22Rv1 (cell line): Measurements from ENCODE around the gene CCT8.

Experiments
- H3K27ac ChIP-seq: fragments of 450-650 bp; 2 replicates; pipeline ENCODE4 v1.5.1; 2017
- ZFX ChIP-seq: fragments of 450-650 bp; IDR thresholded peaks from 2 replicates; pipeline ENCODE4 v1.6.1; 2017; ENCODE audit warnings: antibody characterized with exemption, borderline replicate concordance
- TF ChIP-seq, protein P1 (sequence below): fragments of 450-650 bp; IDR thresholded peaks from 2 replicates; pipeline ENCODE4 v1.5.1; 2017; ENCODE audit warnings: mild to moderate bottlenecking

Gene CCT8

DNA sequence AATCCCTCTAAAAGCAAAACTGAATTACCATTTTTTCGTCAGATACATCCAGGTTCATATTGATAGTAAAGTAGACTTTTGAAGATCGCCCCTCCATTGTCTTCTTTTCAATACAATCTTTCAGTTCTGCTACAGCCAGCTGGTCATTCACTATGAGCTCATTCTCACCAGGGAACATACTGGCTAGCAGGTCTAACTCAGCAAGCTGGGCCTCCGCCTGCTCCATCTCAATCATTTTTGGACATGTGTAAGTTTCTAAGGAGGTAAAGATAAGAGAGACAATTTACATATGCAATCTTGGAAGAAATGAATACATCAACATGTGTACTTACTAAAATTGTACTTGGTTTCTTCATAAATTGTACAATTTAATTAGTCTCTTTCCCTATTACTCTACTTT lies 65.1 kb downstream of the CCT8 start:
- no peak overlapping the region for H3K27ac ChIP-seq
- no peak for TF ChIP-seq ZFX
- TF ChIP-seq, protein P1, sequence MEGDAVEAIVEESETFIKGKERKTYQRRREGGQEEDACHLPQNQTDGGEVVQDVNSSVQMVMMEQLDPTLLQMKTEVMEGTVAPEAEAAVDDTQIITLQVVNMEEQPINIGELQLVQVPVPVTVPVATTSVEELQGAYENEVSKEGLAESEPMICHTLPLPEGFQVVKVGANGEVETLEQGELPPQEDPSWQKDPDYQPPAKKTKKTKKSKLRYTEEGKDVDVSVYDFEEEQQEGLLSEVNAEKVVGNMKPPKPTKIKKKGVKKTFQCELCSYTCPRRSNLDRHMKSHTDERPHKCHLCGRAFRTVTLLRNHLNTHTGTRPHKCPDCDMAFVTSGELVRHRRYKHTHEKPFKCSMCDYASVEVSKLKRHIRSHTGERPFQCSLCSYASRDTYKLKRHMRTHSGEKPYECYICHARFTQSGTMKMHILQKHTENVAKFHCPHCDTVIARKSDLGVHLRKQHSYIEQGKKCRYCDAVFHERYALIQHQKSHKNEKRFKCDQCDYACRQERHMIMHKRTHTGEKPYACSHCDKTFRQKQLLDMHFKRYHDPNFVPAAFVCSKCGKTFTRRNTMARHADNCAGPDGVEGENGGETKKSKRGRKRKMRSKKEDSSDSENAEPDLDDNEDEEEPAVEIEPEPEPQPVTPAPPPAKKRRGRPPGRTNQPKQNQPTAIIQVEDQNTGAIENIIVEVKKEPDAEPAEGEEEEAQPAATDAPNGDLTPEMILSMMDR = no peak

DNA sequence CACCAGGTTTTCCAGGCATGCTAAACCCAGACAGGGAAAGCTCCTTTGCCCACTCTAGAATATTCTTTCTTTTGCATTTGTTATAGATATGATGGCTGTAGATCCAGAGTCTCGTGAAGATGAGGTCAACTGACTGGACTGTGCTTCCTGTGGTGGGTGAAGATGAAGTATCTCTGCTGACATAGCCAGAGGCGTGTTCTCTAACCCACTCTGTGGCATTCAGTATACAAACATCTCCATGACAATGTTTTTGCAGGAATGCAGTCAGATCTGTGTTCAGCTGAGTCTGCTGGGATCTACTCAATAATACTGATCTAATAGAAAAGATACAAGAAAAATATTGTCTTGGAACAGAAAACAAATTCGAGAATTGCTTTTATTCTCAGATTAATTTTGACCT lies 65.6 kb downstream of the CCT8 start:
- no peak for TF ChIP-seq ZFX
- TF ChIP-seq, protein P1 = no peak

DNA sequence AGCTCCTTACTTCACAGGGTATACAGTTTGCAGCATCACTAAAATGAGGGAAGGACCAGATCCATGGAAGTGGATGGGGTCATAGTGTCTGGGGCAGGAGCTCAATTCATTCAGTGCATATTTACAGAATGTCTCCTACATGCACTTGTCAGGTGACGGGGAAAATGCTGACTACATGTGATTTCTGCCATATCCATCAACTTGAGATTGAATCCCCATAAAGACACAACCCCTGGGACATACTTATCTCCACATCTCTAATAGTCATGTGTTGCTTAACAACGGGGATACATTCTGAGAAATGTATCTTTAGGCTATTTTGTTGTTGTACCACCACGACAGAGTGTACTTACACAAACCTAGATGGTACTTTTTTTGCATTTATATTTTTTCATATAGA lies 66.3 kb downstream of the CCT8 start:
- no peak for TF ChIP-seq ZFX
- TF ChIP-seq, protein P1 = no peak
- no peak overlapping the region for H3K27ac ChIP-seq

More for the DNA sequence above, 65.6 kb downstream of the CCT8 start:
- no peak overlapping the region for H3K27ac ChIP-seq
